ENCODE results near the gene TKT.

GRCh38 chr3:53258600-53259426 lies 3.0 kb upstream of the TKT start:
- TF ChIP-seq CTCF (IDR thresholded peaks at IDR 0.05) (no peak), POLR2A (IDR thresholded peaks at IDR 0.05) (no peak)

Measured in right lobe of liver (tissue), 4 donors.